ENCODE results near the gene UBE2E2.

- TF ChIP-seq SETDB1 (IDR thresholded peaks at IDR 0.05; ENCODE audit: insufficient read length, low read length) (no peak), ZBTB7A (tag by site-specific recombination; IDR thresholded peaks at IDR 0.05; ENCODE audit: low read depth) (no peak), RBAK (tag by site-specific recombination; IDR thresholded peaks at IDR 0.05) (no peak), KLF10 (tag by site-specific recombination; IDR thresholded peaks at IDR 0.05) (no peak), ZNF600 (tag by site-specific recombination; IDR thresholded peaks at IDR 0.05) (no peak), ZNF571 (tag by site-specific recombination; IDR thresholded peaks at IDR 0.05) (no peak), ZNF585B (tag by site-specific recombination; IDR thresholded peaks at IDR 0.05) (no peak), ZNF521 (tag by site-specific recombination; IDR thresholded peaks at IDR 0.05) (no peak)
- TF ChIP-seq, protein P1, sequence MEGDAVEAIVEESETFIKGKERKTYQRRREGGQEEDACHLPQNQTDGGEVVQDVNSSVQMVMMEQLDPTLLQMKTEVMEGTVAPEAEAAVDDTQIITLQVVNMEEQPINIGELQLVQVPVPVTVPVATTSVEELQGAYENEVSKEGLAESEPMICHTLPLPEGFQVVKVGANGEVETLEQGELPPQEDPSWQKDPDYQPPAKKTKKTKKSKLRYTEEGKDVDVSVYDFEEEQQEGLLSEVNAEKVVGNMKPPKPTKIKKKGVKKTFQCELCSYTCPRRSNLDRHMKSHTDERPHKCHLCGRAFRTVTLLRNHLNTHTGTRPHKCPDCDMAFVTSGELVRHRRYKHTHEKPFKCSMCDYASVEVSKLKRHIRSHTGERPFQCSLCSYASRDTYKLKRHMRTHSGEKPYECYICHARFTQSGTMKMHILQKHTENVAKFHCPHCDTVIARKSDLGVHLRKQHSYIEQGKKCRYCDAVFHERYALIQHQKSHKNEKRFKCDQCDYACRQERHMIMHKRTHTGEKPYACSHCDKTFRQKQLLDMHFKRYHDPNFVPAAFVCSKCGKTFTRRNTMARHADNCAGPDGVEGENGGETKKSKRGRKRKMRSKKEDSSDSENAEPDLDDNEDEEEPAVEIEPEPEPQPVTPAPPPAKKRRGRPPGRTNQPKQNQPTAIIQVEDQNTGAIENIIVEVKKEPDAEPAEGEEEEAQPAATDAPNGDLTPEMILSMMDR (tag by site-specific recombination; IDR thresholded peaks at IDR 0.05): no peak
- TF ChIP-seq, protein P2, sequence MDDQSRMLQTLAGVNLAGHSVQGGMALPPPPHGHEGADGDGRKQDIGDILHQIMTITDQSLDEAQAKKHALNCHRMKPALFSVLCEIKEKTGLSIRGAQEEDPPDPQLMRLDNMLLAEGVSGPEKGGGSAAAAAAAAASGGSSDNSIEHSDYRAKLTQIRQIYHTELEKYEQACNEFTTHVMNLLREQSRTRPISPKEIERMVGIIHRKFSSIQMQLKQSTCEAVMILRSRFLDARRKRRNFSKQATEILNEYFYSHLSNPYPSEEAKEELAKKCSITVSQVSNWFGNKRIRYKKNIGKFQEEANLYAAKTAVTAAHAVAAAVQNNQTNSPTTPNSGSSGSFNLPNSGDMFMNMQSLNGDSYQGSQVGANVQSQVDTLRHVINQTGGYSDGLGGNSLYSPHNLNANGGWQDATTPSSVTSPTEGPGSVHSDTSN (CRISPR knock-in tag; IDR thresholded peaks at IDR 0.05): no peak
- TF ChIP-seq, protein P3, sequence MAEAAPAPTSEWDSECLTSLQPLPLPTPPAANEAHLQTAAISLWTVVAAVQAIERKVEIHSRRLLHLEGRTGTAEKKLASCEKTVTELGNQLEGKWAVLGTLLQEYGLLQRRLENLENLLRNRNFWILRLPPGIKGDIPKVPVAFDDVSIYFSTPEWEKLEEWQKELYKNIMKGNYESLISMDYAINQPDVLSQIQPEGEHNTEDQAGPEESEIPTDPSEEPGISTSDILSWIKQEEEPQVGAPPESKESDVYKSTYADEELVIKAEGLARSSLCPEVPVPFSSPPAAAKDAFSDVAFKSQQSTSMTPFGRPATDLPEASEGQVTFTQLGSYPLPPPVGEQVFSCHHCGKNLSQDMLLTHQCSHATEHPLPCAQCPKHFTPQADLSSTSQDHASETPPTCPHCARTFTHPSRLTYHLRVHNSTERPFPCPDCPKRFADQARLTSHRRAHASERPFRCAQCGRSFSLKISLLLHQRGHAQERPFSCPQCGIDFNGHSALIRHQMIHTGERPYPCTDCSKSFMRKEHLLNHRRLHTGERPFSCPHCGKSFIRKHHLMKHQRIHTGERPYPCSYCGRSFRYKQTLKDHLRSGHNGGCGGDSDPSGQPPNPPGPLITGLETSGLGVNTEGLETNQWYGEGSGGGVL (tag by site-specific recombination; IDR thresholded peaks at IDR 0.05): no peak
Measured at GRCh38 chr3:23455775-23456174, 252.6 kb downstream of the UBE2E2 start.

All from HEK293 (cell line).